NCI-H2081 treated with DMSO at 0.1 percent for 48 hours (cell line): ENCODE measurements around the gene ACVRL1.
"Not testable (repeated sequence)": the region's sequence is repeated elsewhere in the genome, so short reads cannot be mapped to it uniquely, and the experiment has no call there.

ENCODE experiments used
- DNase-seq: peaks from one replicate; lab custom pipeline; 2025; lab: John Stamatoyannopoulos, UW

Gene ACVRL1

GRCh38 chr12:51874000-51874399 is 33.3 kb upstream of the ACVRL1 start:
- no peak for DNase-seq

- no peak for DNase-seq
These were observed 32.8 kb upstream of the ACVRL1 start for GRCh38 chr12:51874486-51874885.

- no peak for DNase-seq
These were observed 28.2 kb upstream of the ACVRL1 start for GRCh38 chr12:51879102-51879501.

GRCh38 chr12:51883295-51883694 is 24.0 kb upstream of the ACVRL1 start:
- no peak for DNase-seq

GRCh38 chr12:51883998-51884675 is 23.2 kb upstream of the ACVRL1 start:
- no peak for DNase-seq

GRCh38 chr12:51884676-51885229 is 22.6 kb upstream of the ACVRL1 start:
- no peak for DNase-seq

- DNase-seq, result not testable (repeated sequence)
These were observed 21.8 kb upstream of the ACVRL1 start for GRCh38 chr12:51885294-51886020.

- DNase-seq, result no peak
These were observed 21.1 kb upstream of the ACVRL1 start for GRCh38 chr12:51886021-51886710.

GRCh38 chr12:51887476-51888315 is 19.6 kb upstream of the ACVRL1 start, which contains the start of gene ANKRD33:
Gene ANKRD33, plus strand, starts transcription at chr12:51888103. Its CDS starts 84 bp downstream, at chr12:51888187.
- no peak for DNase-seq

- no peak for DNase-seq
These were observed 18.7 kb upstream of the ACVRL1 start for GRCh38 chr12:51888316-51889215.

- no peak for DNase-seq
These were observed 17.8 kb upstream of the ACVRL1 start for GRCh38 chr12:51889216-51890132.

- DNase-seq, result no peak
These were observed 17.2 kb upstream of the ACVRL1 start for GRCh38 chr12:51890133-51890464.

- DNase-seq, result no peak
These were observed 16.7 kb upstream of the ACVRL1 start for GRCh38 chr12:51890511-51891171.

GRCh38 chr12:51891843-51892242 is 15.5 kb upstream of the ACVRL1 start:
- DNase-seq, result no peak

GRCh38 chr12:51893786-51894185 is 13.5 kb upstream of the ACVRL1 start:
- DNase-seq, result no peak

GRCh38 chr12:51895378-51896135 is 11.7 kb upstream of the ACVRL1 start:
- no peak for DNase-seq

GRCh38 chr12:51896236-51896635 is 11.1 kb upstream of the ACVRL1 start:
- DNase-seq, result no peak

GRCh38 chr12:51897181-51897580 is 10.1 kb upstream of the ACVRL1 start:
- DNase-seq, result no peak
